GM12801 (cell line): Measurements from ENCODE around the gene PCDHGA6.

Experiments
- CTCF ChIP-seq: IDR thresholded peaks from one replicate; pipeline ENCODE4 v1.5.1; 2011; ENCODE audit warnings: control low read depth; ENCODE audit not compliant: insufficient read length; ENCODE audit errors: extremely low read depth

PCDHGA6 gene

GRCh38 chr5:141343242-141343952, 30.3 kb upstream of the PCDHGA6 start, which contains the start of gene PCDHGA3:
PCDHGA3 (plus strand) TSS chr5:141343829; CDS start chr5:141344034, 205 bp downstream.
- no peak for TF ChIP-seq CTCF

- no peak for TF ChIP-seq CTCF
Observed at GRCh38 chr5:141343953-141344463, 29.7 kb upstream of the PCDHGA6 start.

GRCh38 chr5:141345327-141345726, 28.4 kb upstream of the PCDHGA6 start:
- no peak for TF ChIP-seq CTCF

DNA sequence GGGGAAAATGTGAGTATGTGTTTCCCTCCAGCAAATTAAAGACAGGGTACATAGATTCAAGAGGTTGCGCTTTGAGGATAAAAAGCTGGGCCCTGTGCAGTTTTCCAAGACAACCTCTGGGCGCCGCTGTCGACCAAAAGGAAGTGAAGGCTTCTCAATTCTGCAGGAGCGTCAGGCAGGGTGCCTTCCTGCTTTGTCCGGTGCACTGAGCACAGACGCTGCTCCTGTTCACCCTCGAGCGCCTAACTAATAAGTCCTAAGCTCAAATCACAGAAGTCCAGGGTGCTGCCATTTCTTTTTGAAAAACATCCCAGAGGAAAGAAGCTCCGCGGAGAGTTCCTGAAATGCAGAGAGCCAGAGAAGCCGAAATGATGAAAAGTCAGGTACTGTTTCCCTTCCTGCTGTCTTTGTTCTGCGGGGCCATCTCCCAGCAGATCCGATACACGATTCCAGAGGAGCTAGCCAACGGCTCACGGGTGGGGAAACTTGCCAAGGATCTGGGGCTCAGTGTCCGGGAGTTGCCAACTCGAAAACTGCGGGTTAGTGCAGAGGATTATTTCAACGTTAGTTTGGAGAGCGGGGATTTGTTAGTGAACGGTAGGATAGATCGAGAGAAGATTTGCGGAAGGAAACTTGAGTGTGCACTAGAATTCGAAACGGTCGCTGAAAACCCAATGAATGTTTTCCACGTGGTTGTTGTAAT, 23.6 kb upstream of the PCDHGA6 start, which contains the start of gene PCDHGB1:
PCDHGB1 (plus strand) TSS at position 183 of the 703 bp plus-strand sequence; CDS start at position 345, 162 bp downstream.
- TF ChIP-seq CTCF, result no peak

- no peak for TF ChIP-seq CTCF
Observed at GRCh38 chr5:141351591-141351990, 22.1 kb upstream of the PCDHGA6 start.

- no peak for TF ChIP-seq CTCF
Observed at GRCh38 chr5:141354900-141355469, 18.7 kb upstream of the PCDHGA6 start, which contains the start of gene PCDHGA4. PCDHGA4 (plus strand) TSS chr5:141355021; CDS start chr5:141355108, 87 bp downstream.

DNA sequence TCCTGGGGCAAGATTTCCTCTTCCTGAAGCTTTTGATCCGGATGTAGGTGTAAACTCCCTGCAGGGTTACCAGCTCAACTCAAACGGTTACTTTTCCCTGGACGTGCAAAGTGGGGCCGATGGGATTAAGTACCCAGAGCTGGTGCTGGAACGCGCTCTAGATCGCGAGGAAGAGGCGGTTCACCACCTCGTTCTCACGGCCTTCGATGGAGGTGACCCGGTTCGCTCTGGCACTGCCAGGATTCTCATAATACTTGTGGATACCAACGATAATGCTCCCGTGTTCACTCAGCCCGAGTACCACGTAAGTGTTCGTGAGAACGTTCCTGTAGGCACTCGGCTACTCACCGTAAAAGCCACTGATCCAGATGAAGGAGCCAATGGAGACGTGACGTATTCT, 18.1 kb upstream of the PCDHGA6 start:
- TF ChIP-seq CTCF, result no peak
